ENCODE measurements around the gene NT5M. TPM values are rescaled to one million over a fixed set of nuclear protein-coding genes. Genes with fewer than 3 reads are reported as not detected.

NT5M gene
- polyA plus RNA-seq, 3 donors = 0.23 to 0.57 (median 0.25) TPM

GRCh38 chr17:17256316-17256715 lies 46.9 kb upstream of the NT5M start:
- H3K4me2 ChIP-seq (replicated peaks; ENCODE audit: extremely low read depth, low read length, poor library complexity, severe bottlenecking) = no peak overlapping the region
- no peaks in the 10 kb centered on the region for H3K9me3 ChIP-seq (replicated peaks in 1 of 2; ENCODE audit: control insufficient read depth in 1 of 2, insufficient read depth in 1 of 2, low read length in 2 of 2)
- no peaks in the 10 kb centered on the region for H3K79me2 ChIP-seq (ENCODE audit: insufficient read depth, low read length)
- peaks cover 73 to 92% of the 10 kb centered on the region in 2 donors for H3K36me3 ChIP-seq (replicated peaks in 1 of 2; ENCODE audit: control insufficient read depth in 1 of 2, insufficient read depth in 2 of 2, low read length in 2 of 2)
- no peak for TF ChIP-seq CTCF (IDR thresholded peaks at IDR 0.05)
- H4K20me1 ChIP-seq (ENCODE audit: insufficient read depth, low read length) = no peaks in the 10 kb centered on the region
- Mint-ChIP-seq H3K4me3 (no peak overlapping the region), H3K9me3 (no peaks in the 10 kb centered on the region), H3K4me1 (no peaks in the 10 kb centered on the region), H3K27ac (peak overlapping the region in 2 of 7 donors; percentile 10 to 16), H3K27me3 (ENCODE audit: low read depth in 3 of 3) (no peaks in the 10 kb centered on the region), H3K36me3 (peaks cover 77 to 95% of the 10 kb centered on the region in 2 donors)
- H3K9ac ChIP-seq (ENCODE audit: insufficient read depth, low read length, poor library complexity, severe bottlenecking) = no peak overlapping the region
- no peak overlapping the region for H2AFZ ChIP-seq (ENCODE audit: insufficient read depth, low read depth, low read length, poor library complexity, severe bottlenecking)
- no peak overlapping the region for H3K27ac ChIP-seq (ENCODE audit: low read depth in 1 of 2, low read length in 2 of 2)
- H3K27me3 ChIP-seq (ENCODE audit: control insufficient read depth in 2 of 2, insufficient read depth in 2 of 2, low read length in 2 of 2) = no peaks in the 10 kb centered on the region
- 100% methylated on average over 1 of the region's 1 CpG for WGBS (ENCODE audit: insufficient coverage)
- no peaks in the 10 kb centered on the region for H3K4me1 ChIP-seq (ENCODE audit: control insufficient read depth in 1 of 2, insufficient read depth in 2 of 2, low read length in 2 of 2)
- H3K4me3 ChIP-seq (replicated peaks in 1 of 3; ENCODE audit: low read depth in 2 of 3, low read length in 3 of 3) = no peak overlapping the region
- intact Hi-C loops (cut with micrococcal nuclease) = no loop called here
- no peak for DNase-seq

GRCh38 chr17:17258011-17258410 lies 45.2 kb upstream of the NT5M start:
- H2AFZ ChIP-seq (ENCODE audit: insufficient read depth, low read depth, low read length, poor library complexity, severe bottlenecking) = no peak overlapping the region
- Mint-ChIP-seq H3K4me3 (no peak overlapping the region), H3K9me3 (peaks cover 0 to 2% (median 0%) of the 10 kb centered on the region in 7 donors), H3K27ac (peak overlapping the region in 2 of 7 donors; percentile 45 to 48), H3K27me3 (ENCODE audit: low read depth in 3 of 3) (no peaks in the 10 kb centered on the region), H3K36me3 (peaks cover 70 to 94% of the 10 kb centered on the region in 2 donors), H3K4me1 (no peaks in the 10 kb centered on the region)
- intact Hi-C loops (cut with micrococcal nuclease) = no loop called here
- 96% methylated on average over 7 of the region's 7 CpGs for WGBS (ENCODE audit: insufficient coverage)
- no peaks in the 10 kb centered on the region for H3K27me3 ChIP-seq (ENCODE audit: control insufficient read depth in 2 of 2, insufficient read depth in 2 of 2, low read length in 2 of 2)
- peaks cover 67 to 85% of the 10 kb centered on the region in 2 donors for H3K36me3 ChIP-seq (replicated peaks in 1 of 2; ENCODE audit: control insufficient read depth in 1 of 2, insufficient read depth in 2 of 2, low read length in 2 of 2)
- no peaks in the 10 kb centered on the region for H3K79me2 ChIP-seq (ENCODE audit: insufficient read depth, low read length)
- H3K9ac ChIP-seq (ENCODE audit: insufficient read depth, low read length, poor library complexity, severe bottlenecking) = no peak overlapping the region
- no peak for TF ChIP-seq CTCF (IDR thresholded peaks at IDR 0.05)
- no peak overlapping the region for H3K4me2 ChIP-seq (replicated peaks; ENCODE audit: extremely low read depth, low read length, poor library complexity, severe bottlenecking)
- no peak overlapping the region for H3K4me3 ChIP-seq (replicated peaks in 1 of 3; ENCODE audit: low read depth in 2 of 3, low read length in 3 of 3)
- H3K4me1 ChIP-seq (ENCODE audit: control insufficient read depth in 1 of 2, insufficient read depth in 2 of 2, low read length in 2 of 2) = no peaks in the 10 kb centered on the region
- no peak overlapping the region for H3K27ac ChIP-seq (ENCODE audit: low read depth in 1 of 2, low read length in 2 of 2)
- no peak for DNase-seq
- H3K9me3 ChIP-seq (replicated peaks in 1 of 2; ENCODE audit: control insufficient read depth in 1 of 2, insufficient read depth in 1 of 2, low read length in 2 of 2) = no peaks in the 10 kb centered on the region
- H4K20me1 ChIP-seq (ENCODE audit: insufficient read depth, low read length) = no peaks in the 10 kb centered on the region
